Naive thymus-derived CD4-positive, alpha-beta T cell (primary cell): ENCODE measurements around the gene SUB1. TPM values are rescaled to one million over a fixed set of nuclear protein-coding genes. Genes with fewer than 3 reads are reported as not detected.

Source experiments
- ATAC-seq: fragments of 150-1000 bp; cut with Tn5 transposase; 2 replicates; pipeline ENCODE4 v1.10.0; 2021; ENCODE audit warnings: mild to moderate bottlenecking, moderate library complexity
- CTCF ChIA-PET: fragments of 350-600 bp; sonication (Branson Sonifier 250); formaldehyde crosslinking; loops from one replicate; lab custom pipeline; 2021; ENCODE audit warnings: antibody characterized with exemption; lab: Charles Lee
- POLR2A ChIA-PET: fragments of 350-600 bp; sonication (Branson Sonifier 250); formaldehyde crosslinking; loops from one replicate; lab custom pipeline; 2021; ENCODE audit warnings: antibody characterized with exemption, inconsistent platforms; lab: Charles Lee
- DNase-seq, 9 donors: peaks; one replicate each; pipeline versions ENCODE4 v3.0.0 to v3.0.0-alpha.2; 2020 to 2022; ENCODE audit warnings: mixed read lengths in 1 of 9
- H3K27ac ChIP-seq: one replicate; pipeline ENCODE4 v1.7.0; 2013; ENCODE audit warnings: mild to moderate bottlenecking, low read depth, low read length, moderate library complexity
- H3K27me3 ChIP-seq, 2 donors: one replicate each; pipeline ENCODE4 v1.7.0; 2013; ENCODE audit warnings: low read length in 2 of 2, mild to moderate bottlenecking in 2 of 2, moderate library complexity in 2 of 2; ENCODE audit not compliant: control insufficient read depth in 2 of 2, insufficient read depth in 2 of 2
- H3K36me3 ChIP-seq, 3 experiments: 1 replicate in 2 of 3; 2 replicates in 1 of 3; pipeline ENCODE4 v1.7.0; 2013; ENCODE audit warnings: low read length in 3 of 3, mild to moderate bottlenecking in 3 of 3, moderate library complexity in 1 of 3; ENCODE audit not compliant: insufficient read depth in 3 of 3, control insufficient read depth in 2 of 3
- H3K4me1 ChIP-seq, 2 donors: one replicate each; pipeline ENCODE4 v1.7.0; 2013; ENCODE audit warnings: low read length in 2 of 2, mild to moderate bottlenecking in 2 of 2, moderate library complexity in 1 of 2; ENCODE audit not compliant: control insufficient read depth in 2 of 2, insufficient read depth in 2 of 2
- H3K4me3 ChIP-seq: 2 replicates; pipeline ENCODE4 v1.7.0; 2013; ENCODE audit warnings: mild to moderate bottlenecking, low read length
- H3K9me3 ChIP-seq, 3 experiments: 1 replicate in 2 of 3; 2 replicates in 1 of 3; pipeline ENCODE4 v1.7.0; 2013; ENCODE audit warnings: low read length in 3 of 3; ENCODE audit not compliant: control insufficient read depth in 2 of 3
- H3K27ac Mint-ChIP-seq, 9 donors: one replicate each; pipeline ENCODE4 v1.8.0; 2020 to 2022; ENCODE audit warnings: mixed read lengths in 9 of 9, mild to moderate bottlenecking in 8 of 9, moderate library complexity in 5 of 9, inconsistent platforms in 2 of 9
- H3K27me3 Mint-ChIP-seq, 5 donors: one replicate each; pipeline ENCODE4 v1.8.0; 2021 to 2022; ENCODE audit warnings: mixed read lengths in 5 of 5, mild to moderate bottlenecking in 1 of 5
- H3K36me3 Mint-ChIP-seq, 5 donors: one replicate each; pipeline ENCODE4 v1.8.0; 2020 to 2022; ENCODE audit warnings: mixed read lengths in 5 of 5, mild to moderate bottlenecking in 3 of 5, inconsistent platforms in 1 of 5
- H3K4me1 Mint-ChIP-seq, 7 donors: one replicate each; pipeline ENCODE4 v1.8.0; 2020 to 2022; ENCODE audit warnings: mixed read lengths in 7 of 7, mild to moderate bottlenecking in 3 of 7, inconsistent platforms in 1 of 7
- H3K4me3 Mint-ChIP-seq, 10 donors: one replicate each; pipeline ENCODE4 v1.8.0; 2020 to 2022; ENCODE audit warnings: mild to moderate bottlenecking in 10 of 10, mixed read lengths in 10 of 10, moderate library complexity in 6 of 10, inconsistent platforms in 2 of 10
- H3K9me3 Mint-ChIP-seq, 11 donors: one replicate each; pipeline ENCODE4 v1.8.0; 2020 to 2022; ENCODE audit warnings: mixed read lengths in 11 of 11, mild to moderate bottlenecking in 4 of 11, inconsistent platforms in 1 of 11, moderate library complexity in 1 of 11
- intact Hi-C, 2 donors: fragments of 100-400 bp; cut with micrococcal nuclease; formaldehyde crosslinking; loops; one replicate each; pipeline ENCODE4 v1.15.1; 2023
- polyA plus RNA-seq, 2 donors: library from polyadenylated mRNA; unstranded; fragments of 300-500 nt; fragmentation: Illumina TruSeq; gene quantifications; one replicate each; pipeline ENCODE4 v1.2.3, GENCODE V29; 2021
- total RNA-seq, 6 experiments: library from RNA in 5 of 6; stranded (reverse) in 5 of 6; gene quantifications; 1 replicate in 5 of 6; 2 replicates in 1 of 6; pipeline ENCODE4 v1.2.3 and lab custom pipeline; 2021 to 2026

SUB1 gene
- total and polyA plus RNA-seq, 7 experiments from 2014 or later = 187 to 571 (median 304) TPM

GRCh38 chr5:32589942-32590869 lies 4.8 kb downstream of the SUB1 start:
- Mint-ChIP-seq H3K4me1 (peaks cover 52 to 85% (median 72%) of the 10 kb centered on the region in 7 donors), H3K4me3 (peak overlapping the region in 6 of 10 donors; percentile 19 to 71 (median 54)), H3K27ac (peak overlapping the region in 5 of 9 donors; percentile 54 to 87 (median 77)), H3K27me3 (peaks cover 0 to 2% (median 0%) of the 10 kb centered on the region in 5 donors), H3K9me3 (peaks cover 0 to 7% (median 0%) of the 10 kb centered on the region in 11 donors), H3K36me3 (peaks cover 9 to 36% (median 25%) of the 10 kb centered on the region in 5 donors)
- Histone ChIP-seq H3K4me1 (peaks cover 30 to 32% of the 10 kb centered on the region in 2 donors), H3K27ac (no peak overlapping the region), H3K4me3 (no peak overlapping the region), H3K9me3 (no peaks in the 10 kb centered on the region), H3K36me3 (peaks cover 5 to 48% (median 22%) of the 10 kb centered on the region in 3 experiments), H3K27me3 (no peaks in the 10 kb centered on the region)
- ChIA-PET CTCF (interaction anchor here (0.6 to 4.0 kb wide), 34 partner anchors 11 to 432 kb away, joined by 3 to 153 read pairs (median 4); partner anchors contain the start of gene ZFR), POLR2A (interaction anchor here (0.6 to 3.0 kb wide), 7 partner anchors 15 to 416 kb away, joined by 3 to 30 read pairs (median 4); partner anchors contain the start of gene GOLPH3)
- intact Hi-C loops = loop anchor here (1.0 to 10.0 kb wide), 7 partner anchors 23 to 855 kb away; partner anchors contain the start of genes TARS1 (in 2 of the 2) and ZFR (in 1 of the 2)
- ATAC-seq = no peak
- DNase-seq = peak in 7 of 9 donors; percentile 41 to 72 (median 68)

- peak overlapping the region in 5 of 10 donors; percentile 15 to 54 (median 37) for H3K4me3 Mint-ChIP-seq
- POLR2A ChIA-PET = no interaction called here
- CTCF ChIA-PET = interaction anchor here (0.7 kb wide), 1 partner anchor 27 kb away, joined by 3 read pairs; no protein-coding TSS in a partner anchor
- H3K27me3 ChIP-seq = no peaks in the 10 kb centered on the region
- ATAC-seq (peak; percentile 20), DNase-seq (no peak)
- H3K36me3 ChIP-seq = peaks cover 12 to 65% (median 47%) of the 10 kb centered on the region in 3 experiments
- H3K9me3 Mint-ChIP-seq = peaks cover 0 to 5% (median 0%) of the 10 kb centered on the region in 11 donors
- peaks cover 27 to 33% of the 10 kb centered on the region in 2 donors for H3K4me1 ChIP-seq
- intact Hi-C loops = loop anchor here in 1 of 2 donors (5.0 kb wide), 1 partner anchor 213 kb away; no protein-coding TSS in a partner anchor
- no peaks in the 10 kb centered on the region for H3K27me3 Mint-ChIP-seq
- H3K4me1 Mint-ChIP-seq = peaks cover 55 to 94% (median 85%) of the 10 kb centered on the region in 7 donors
- peak overlapping the region in 4 of 9 donors; percentile 24 to 63 (median 48) for H3K27ac Mint-ChIP-seq
- H3K27ac ChIP-seq = no peak overlapping the region
- H3K9me3 ChIP-seq = no peaks in the 10 kb centered on the region
- H3K36me3 Mint-ChIP-seq = peaks cover 20 to 61% (median 55%) of the 10 kb centered on the region in 5 donors
- H3K4me3 ChIP-seq = no peak overlapping the region
Measured at GRCh38 chr5:32595118-32595517, 9.8 kb downstream of the SUB1 start.

GRCh38 chr5:32597041-32597629 lies 11.8 kb downstream of the SUB1 start:
- peak overlapping the region in 9 of 10 donors; percentile 4 to 66 (median 15) for H3K4me3 Mint-ChIP-seq
- peak overlapping the region; percentile 8 for H3K27ac ChIP-seq

GRCh38 chr5:32598260-32598937 lies 13.0 kb downstream of the SUB1 start:
- CTCF ChIA-PET = no interaction called here
- H3K9me3 Mint-ChIP-seq = no peaks in the 10 kb centered on the region
- no peaks in the 10 kb centered on the region for H3K27me3 ChIP-seq
- H3K27ac Mint-ChIP-seq = peak overlapping the region; percentile 13 to 78 (median 65)
- no peaks in the 10 kb centered on the region for H3K9me3 ChIP-seq
- POLR2A ChIA-PET = no interaction called here
- peaks cover 22 to 27% of the 10 kb centered on the region in 2 donors for H3K4me1 ChIP-seq
- DNase-seq (no peak), ATAC-seq (peak; percentile 70)
- no peak overlapping the region for H3K4me3 ChIP-seq
- peaks cover 38 to 89% (median 71%) of the 10 kb centered on the region in 7 donors for H3K4me1 Mint-ChIP-seq
- intact Hi-C loops = loop anchor here in 1 of 2 donors (5.0 kb wide), 1 partner anchor 216 kb away; no protein-coding TSS in a partner anchor
- H3K36me3 ChIP-seq = peaks cover 12 to 65% (median 47%) of the 10 kb centered on the region in 3 experiments
- no peak overlapping the region for H3K27ac ChIP-seq
- H3K4me3 Mint-ChIP-seq = peak overlapping the region in 9 of 10 donors; percentile 1 to 56 (median 21)
- H3K36me3 Mint-ChIP-seq = peaks cover 12 to 56% (median 49%) of the 10 kb centered on the region in 5 donors
- H3K27me3 Mint-ChIP-seq = no peaks in the 10 kb centered on the region

More at GRCh38 chr5:32597041-32597629, 11.8 kb downstream of the SUB1 start:
- POLR2A ChIA-PET = no interaction called here
- H3K9me3 Mint-ChIP-seq = peaks cover 0 to 2% (median 0%) of the 10 kb centered on the region in 11 donors
- DNase-seq = no peak
- H3K36me3 Mint-ChIP-seq = peaks cover 19 to 59% (median 53%) of the 10 kb centered on the region in 5 donors
- CTCF ChIA-PET = interaction anchor here (1.1 kb wide), 1 partner anchor 108 kb away, joined by 3 read pairs; no protein-coding TSS in a partner anchor
- Histone ChIP-seq H3K4me1 (peaks cover 22 to 33% of the 10 kb centered on the region in 2 donors), H3K27me3 (no peaks in the 10 kb centered on the region), H3K9me3 (no peaks in the 10 kb centered on the region), H3K4me3 (no peak overlapping the region), H3K36me3 (peaks cover 16 to 71% (median 44%) of the 10 kb centered on the region in 3 experiments)
- H3K27ac Mint-ChIP-seq = peak overlapping the region in 7 of 9 donors; percentile 3 to 76 (median 58)
- intact Hi-C loops = loop anchor here in 1 of 2 donors (5.0 kb wide), 1 partner anchor 215 kb away; no protein-coding TSS in a partner anchor
- ATAC-seq = peak; percentile 22
- H3K4me1 Mint-ChIP-seq = peaks cover 45 to 92% (median 83%) of the 10 kb centered on the region in 7 donors
- H3K27me3 Mint-ChIP-seq = no peaks in the 10 kb centered on the region

- intact Hi-C loops = loop anchor here in 1 of 2 donors (5.0 kb wide), 1 partner anchor 217 kb away; no protein-coding TSS in a partner anchor
- Mint-ChIP-seq H3K4me1 (peaks cover 35 to 86% (median 67%) of the 10 kb centered on the region in 7 donors), H3K36me3 (peaks cover 13 to 54% (median 48%) of the 10 kb centered on the region in 5 donors), H3K27me3 (no peaks in the 10 kb centered on the region), H3K9me3 (no peaks in the 10 kb centered on the region), H3K4me3 (no peak overlapping the region), H3K27ac (peak overlapping the region in 4 of 9 donors; percentile 13 to 36 (median 21))
- peaks cover 22 to 27% of the 10 kb centered on the region in 2 donors for H3K4me1 ChIP-seq
- ChIA-PET POLR2A (interaction anchor here (0.7 kb wide), 1 partner anchor 357 kb away, joined by 4 read pairs; no protein-coding TSS in a partner anchor), CTCF (interaction anchor here (0.6 kb wide), 1 partner anchor 184 kb away, joined by 4 read pairs; no protein-coding TSS in a partner anchor)
- H3K27ac ChIP-seq = no peak overlapping the region
- H3K9me3 ChIP-seq = no peaks in the 10 kb centered on the region
- H3K4me3 ChIP-seq = no peak overlapping the region
- DNase-seq (no peak), ATAC-seq (no peak)
- H3K36me3 ChIP-seq = peaks cover 12 to 63% (median 45%) of the 10 kb centered on the region in 3 experiments
- H3K27me3 ChIP-seq = no peaks in the 10 kb centered on the region
Measured at GRCh38 chr5:32598997-32599549, 13.7 kb downstream of the SUB1 start.
